Endothelial cell of umbilical vein (primary cell): ENCODE data around the gene EIF3K. TPM values are rescaled to one million over a fixed set of nuclear protein-coding genes. Genes with fewer than 3 reads are reported as not detected.

Experiments used
- BruUV-seq: library from RNA; stranded (reverse); fragments of 400-500 nt; replicated peaks from 2 replicates; lab custom pipeline; 2021; lab: Mats Ljungman, UMichigan
- CTCF ChIA-PET: fragments of 300-600, 350-600 bp; sonication (Branson Sonifier 250); formaldehyde crosslinking; loops from one replicate; lab custom pipeline; 2021; ENCODE audit warnings: antibody characterized with exemption, inconsistent platforms; lab: Charles Lee
- POLR2A ChIA-PET: fragments of 300-600, 350-600 bp; sonication (Branson Sonifier 250); formaldehyde crosslinking; loops from one replicate; lab custom pipeline; 2021; ENCODE audit warnings: antibody characterized with exemption, inconsistent platforms; lab: Charles Lee
- DNase-seq: peaks from one replicate; pipeline ENCODE4 v3.0.0-alpha.2; 2011; ENCODE audit warnings: low read depth, low spot score
- FAIRE-seq: peaks from 2 replicates; lab custom pipeline; 2011; peaks lifted over from hg19 to GRCh38; lab: Jason Lieb, UNC
- H2AFZ ChIP-seq: 2 replicates; pipeline ENCODE4 v1.6.0; 2012; ENCODE audit warnings: low read depth, low read length, control low read depth, inconsistent platforms
- H3K27ac ChIP-seq: 2 replicates; pipeline ENCODE4 v1.5.1; 2011; ENCODE audit warnings: low read depth, mild to moderate bottlenecking, control low read depth, low read length, moderate library complexity; ENCODE audit not compliant: insufficient read depth
- H3K27me3 ChIP-seq, 2 experiments: 2 replicates each; pipeline versions ENCODE4 v1.6.0 to v1.6.1; 2011; ENCODE audit warnings: low read length in 2 of 2, mixed read lengths in 1 of 2; ENCODE audit not compliant: control insufficient read depth in 2 of 2, insufficient read depth in 2 of 2
- H3K36me3 ChIP-seq, 2 experiments: 2 replicates in 1 of 2; 3 replicates in 1 of 2; pipeline ENCODE4 v1.5.1; 2011; ENCODE audit warnings: low read length in 2 of 2, mild to moderate bottlenecking in 1 of 2, moderate library complexity in 1 of 2; ENCODE audit not compliant: control insufficient read depth in 2 of 2, insufficient read depth in 2 of 2; ENCODE audit errors: extremely low read depth in 1 of 2
- H3K4me1 ChIP-seq: 3 replicates; pipeline ENCODE4 v1.5.1; 2011; ENCODE audit warnings: mild to moderate bottlenecking, low read length; ENCODE audit not compliant: control insufficient read depth, insufficient read depth; ENCODE audit errors: extremely low read depth
- H3K4me2 ChIP-seq: 2 replicates; pipeline ENCODE4 v1.6.1; 2011; ENCODE audit warnings: low read length, control low read depth, mixed read lengths; ENCODE audit not compliant: insufficient read depth
- H3K4me3 ChIP-seq, 3 experiments: fragments of 200-600 bp in 1 of 3; sonication (generic), shearing (Covaris generic) in 1 of 3; replicated peaks in 1 of 3; 2 replicates each; pipeline ENCODE4 v1.5.1; 2011 to 2016; ENCODE audit warnings: control low read depth in 3 of 3, low read length in 3 of 3, mild to moderate bottlenecking in 2 of 3, inconsistent platforms in 1 of 3, low read depth in 1 of 3, moderate library complexity in 1 of 3; ENCODE audit not compliant: insufficient read depth in 1 of 3
- H3K79me2 ChIP-seq: 2 replicates; pipeline ENCODE4 v1.6.0; 2012; ENCODE audit warnings: low read length, inconsistent platforms; ENCODE audit not compliant: control insufficient read depth, insufficient read depth
- H3K9ac ChIP-seq: replicated peaks from 2 replicates; pipeline ENCODE3; 2011; ENCODE audit warnings: low read length, control low read depth; ENCODE audit not compliant: insufficient read depth; ENCODE audit errors: extremely low read depth
- H3K9me1 ChIP-seq: replicated peaks from 3 replicates; pipeline ENCODE4 v1.6.0; 2011; ENCODE audit warnings: mild to moderate bottlenecking, low read length; ENCODE audit not compliant: control insufficient read depth, insufficient read depth; ENCODE audit errors: extremely low read depth
- H3K9me3 ChIP-seq: replicated peaks from 2 replicates; pipeline ENCODE4 v1.5.1; 2012; ENCODE audit warnings: low read length, inconsistent platforms; ENCODE audit not compliant: control insufficient read depth, insufficient read depth
- H4K20me1 ChIP-seq: replicated peaks from 2 replicates; pipeline ENCODE3; 2011; ENCODE audit warnings: mild to moderate bottlenecking, low read length; ENCODE audit not compliant: control insufficient read depth, insufficient read depth; ENCODE audit errors: extremely low read depth
- EZH2 ChIP-seq: IDR thresholded peaks from 2 replicates; pipeline ENCODE4 v1.6.1; 2012; ENCODE audit warnings: borderline replicate concordance, low read depth, mild to moderate bottlenecking, moderate library complexity, low read length, inconsistent platforms; ENCODE audit not compliant: severe bottlenecking
- FOS ChIP-seq: IDR thresholded peaks from 2 replicates; pipeline ENCODE4 v1.6.1; 2011; ENCODE audit warnings: mild to moderate bottlenecking, low read length, moderate library complexity, borderline replicate concordance; ENCODE audit not compliant: insufficient read depth
- GATA2 ChIP-seq: IDR thresholded peaks from 2 replicates; pipeline ENCODE4 v1.7.0; 2011; ENCODE audit warnings: low read depth, mild to moderate bottlenecking, moderate library complexity, mixed read lengths, low read length; ENCODE audit not compliant: insufficient read length, insufficient read depth
- JUN ChIP-seq: IDR thresholded peaks from 2 replicates; pipeline ENCODE4 v1.6.1; 2011; ENCODE audit warnings: borderline replicate concordance, low read depth; ENCODE audit not compliant: insufficient read length, insufficient read depth
- MYC ChIP-seq: IDR thresholded peaks from one replicate; pipeline ENCODE4 v1.6.1; 2011; ENCODE audit warnings: mild to moderate bottlenecking, low read depth, low read length
- POLR2A ChIP-seq: IDR thresholded peaks from 2 replicates; pipeline ENCODE4 v1.6.1; 2012; ENCODE audit warnings: low read depth, mild to moderate bottlenecking, control low read depth, low read length
- POLR2AphosphoS5 ChIP-seq: IDR thresholded peaks from 2 replicates; pipeline ENCODE4 v1.6.1; 2012; ENCODE audit warnings: low read depth, mild to moderate bottlenecking, control low read depth, low read length, moderate library complexity; ENCODE audit not compliant: insufficient read depth
- dilution Hi-C: fragments of 300-500 bp; cut with MboI; formaldehyde crosslinking; loops from one replicate; pipeline ENCODE4 v1.15.0; 2019; ENCODE audit warnings: low sequenced_read_pairs; ENCODE audit not compliant: extremely low pct_ligation_motif_present
- intact Hi-C: fragments of 100-400 bp; cut with micrococcal nuclease; formaldehyde crosslinking; loops from one replicate; pipeline ENCODE4 v1.10.0; 2022
- polyA plus RNA-seq, 4 experiments: library from polyadenylated mRNA; depleted of rRNA in 3 of 4; stranded (reverse) in 3 of 4; unstranded in 1 of 4; fragments of >200 nt; gene quantifications; 2 replicates each; pipeline versions ENCODE4 v1.2.1 to v1.2.3, GENCODE V29; 2011 to 2012; ENCODE audit warnings: missing spikeins in 1 of 4
- total RNA-seq: library from RNA; stranded (reverse); gene quantifications from 2 replicates; pipeline ENCODE4 v1.2.3, GENCODE V29; 2021
- TF ChIP-seq, protein P1 (sequence below), 2 donors: IDR thresholded peaks; 1 replicate in 1 of 2; 2 replicates in 1 of 2; pipeline ENCODE4 v1.5.1; 2011; ENCODE audit warnings: low read length in 2 of 2, mild to moderate bottlenecking in 2 of 2, moderate library complexity in 2 of 2, control low read depth in 1 of 2, inconsistent platforms in 1 of 2, low read depth in 1 of 2; ENCODE audit not compliant: insufficient read depth in 1 of 2; ENCODE audit errors: extremely low read depth in 1 of 2

Gene EIF3K
- total and polyA plus RNA-seq, 2 donors (not counting 3 experiments of a cell fraction or from before 2014, with no cell fraction given), result 267 to 584 TPM

DNA sequence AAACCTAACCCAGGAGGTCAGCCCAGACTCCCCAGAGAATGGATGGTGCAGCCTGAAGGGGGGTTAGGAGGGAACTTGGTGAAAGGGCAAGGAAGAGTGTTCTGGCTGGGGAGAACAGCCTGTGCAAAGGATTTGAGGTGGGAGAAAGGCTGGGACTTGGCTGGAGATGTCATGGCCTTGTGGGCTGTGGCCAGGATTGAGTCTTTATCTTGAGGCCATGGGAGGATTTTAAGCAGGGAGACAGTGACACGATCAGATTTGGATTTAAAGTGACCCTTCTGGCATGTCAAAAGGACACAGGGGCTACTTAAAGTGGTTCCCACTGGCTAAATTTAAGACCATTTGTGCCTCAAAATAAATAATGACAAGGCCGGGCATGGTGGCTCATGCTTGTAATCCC is 30.9 kb upstream of the EIF3K start:
- H3K4me3 ChIP-seq, result no peak overlapping the region
- intact Hi-C loops (no loop called here), dilution Hi-C loops (no loop called here)
- no TSS peak for BruUV-seq
- H3K27ac ChIP-seq, result no peak overlapping the region
- H3K36me3 ChIP-seq, result no peaks in the 10 kb centered on the region
- H3K9me3 ChIP-seq, result no peaks in the 10 kb centered on the region
- H3K4me1 ChIP-seq, result no peaks in the 10 kb centered on the region
- no peak for FAIRE-seq
- CTCF ChIA-PET, result no interaction called here
- no peaks in the 10 kb centered on the region for H3K9me1 ChIP-seq
- no peak overlapping the region for H2AFZ ChIP-seq
- H3K9ac ChIP-seq, result no peak overlapping the region
- no peaks in the 10 kb centered on the region for H4K20me1 ChIP-seq
- TF ChIP-seq EZH2, result no peak
- TF ChIP-seq, protein P1, sequence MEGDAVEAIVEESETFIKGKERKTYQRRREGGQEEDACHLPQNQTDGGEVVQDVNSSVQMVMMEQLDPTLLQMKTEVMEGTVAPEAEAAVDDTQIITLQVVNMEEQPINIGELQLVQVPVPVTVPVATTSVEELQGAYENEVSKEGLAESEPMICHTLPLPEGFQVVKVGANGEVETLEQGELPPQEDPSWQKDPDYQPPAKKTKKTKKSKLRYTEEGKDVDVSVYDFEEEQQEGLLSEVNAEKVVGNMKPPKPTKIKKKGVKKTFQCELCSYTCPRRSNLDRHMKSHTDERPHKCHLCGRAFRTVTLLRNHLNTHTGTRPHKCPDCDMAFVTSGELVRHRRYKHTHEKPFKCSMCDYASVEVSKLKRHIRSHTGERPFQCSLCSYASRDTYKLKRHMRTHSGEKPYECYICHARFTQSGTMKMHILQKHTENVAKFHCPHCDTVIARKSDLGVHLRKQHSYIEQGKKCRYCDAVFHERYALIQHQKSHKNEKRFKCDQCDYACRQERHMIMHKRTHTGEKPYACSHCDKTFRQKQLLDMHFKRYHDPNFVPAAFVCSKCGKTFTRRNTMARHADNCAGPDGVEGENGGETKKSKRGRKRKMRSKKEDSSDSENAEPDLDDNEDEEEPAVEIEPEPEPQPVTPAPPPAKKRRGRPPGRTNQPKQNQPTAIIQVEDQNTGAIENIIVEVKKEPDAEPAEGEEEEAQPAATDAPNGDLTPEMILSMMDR (IDR thresholded peaks at IDR 0.05; ENCODE audit: extremely low read depth in 1 of 2, insufficient read depth in 1 of 2, low read depth in 1 of 2, low read length in 2 of 2), result no peak
- TF ChIP-seq POLR2AphosphoS5, result no peak
- TF ChIP-seq FOS, result no peak
- TF ChIP-seq POLR2A, result no peak
- TF ChIP-seq GATA2, result no peak
- TF ChIP-seq MYC, result no peak
- TF ChIP-seq JUN, result no peak
- POLR2A ChIA-PET, result no interaction called here
- no peaks in the 10 kb centered on the region for H3K27me3 ChIP-seq
- no peak overlapping the region for H3K4me2 ChIP-seq
- H3K79me2 ChIP-seq, result no peaks in the 10 kb centered on the region
- no peak for DNase-seq
